NT2/D1 (cell line): ENCODE results near the gene PSME2.
A peak's percentile ranks its signal among the peaks of the same experiment; 100 is the strongest.
"Not testable (repeated sequence)": the region's sequence is repeated elsewhere in the genome, so short reads cannot be mapped to it uniquely, and the experiment has no call there.

Experiments used
- DNase-seq: peaks from one replicate; pipeline ENCODE4 v3.0.0-alpha.2; 2011; ENCODE audit warnings: low read depth, low spot score
- H3K27me3 ChIP-seq: 2 replicates; pipeline ENCODE4 v1.6.0; 2011; ENCODE audit warnings: mild to moderate bottlenecking; ENCODE audit not compliant: insufficient read length, insufficient read depth
- H3K36me3 ChIP-seq: 2 replicates; pipeline ENCODE4 v1.6.1; 2011; ENCODE audit warnings: mild to moderate bottlenecking, low read length, mixed read lengths; ENCODE audit not compliant: insufficient read depth, insufficient read length
- H3K4me1 ChIP-seq: 2 replicates; pipeline ENCODE4 v1.5.1; 2011; ENCODE audit not compliant: insufficient read depth, insufficient read length
- H3K4me3 ChIP-seq: 2 replicates; pipeline ENCODE4 v1.5.1; 2011; ENCODE audit warnings: low read depth; ENCODE audit not compliant: insufficient read length
- H3K9ac ChIP-seq: 2 replicates; pipeline ENCODE4 v1.6.0; 2011; ENCODE audit warnings: low read depth; ENCODE audit not compliant: insufficient read length
- H3K9me3 ChIP-seq: 2 replicates; pipeline ENCODE4 v1.5.1; 2011; ENCODE audit warnings: mild to moderate bottlenecking, low read length; ENCODE audit not compliant: insufficient read depth
- SUZ12 ChIP-seq: IDR thresholded peaks from 2 replicates; pipeline ENCODE4 v1.6.1; 2011; ENCODE audit not compliant: insufficient read length, insufficient read depth; ENCODE audit errors: extremely low read depth
- YY1 ChIP-seq: IDR thresholded peaks from 2 replicates; pipeline ENCODE4 v1.6.1; 2011; ENCODE audit not compliant: insufficient read length, insufficient read depth
- ZNF274 ChIP-seq: IDR thresholded peaks from 2 replicates; pipeline ENCODE4 v1.6.1; 2011; ENCODE audit warnings: mild to moderate bottlenecking, low read depth, low read length

Gene PSME2

GRCh38 chr14:24114532-24115421 is 31.6 kb downstream of the PSME2 start, which contains the start of the genes DCAF11 and NRL:
TSS of gene DCAF11 (plus strand) at chr14:24114777. CDS start at chr14:24115595, 818 bp downstream.
TSS of gene NRL (minus strand) at chr14:24114949. CDS start at chr14:24082848, 32,101 bp downstream.
- H3K4me3 ChIP-seq = peak within 1 kb of the TSS; percentile 89
- H3K4me1 ChIP-seq = peaks cover 3% of the 10 kb centered on the region
- H3K9ac ChIP-seq = peak within 1 kb of the TSS; percentile 85
- peaks cover 32% of the 10 kb centered on the region for H3K36me3 ChIP-seq
- no peaks in the 10 kb centered on the region for H3K9me3 ChIP-seq
- TF ChIP-seq ZNF274 (no peak), YY1 (no peak), SUZ12 (no peak)
- peak; percentile 96 for DNase-seq
- H3K27me3 ChIP-seq = no peaks in the 10 kb centered on the region

GRCh38 chr14:24113801-24114531 is 32.4 kb downstream of the PSME2 start:
- Histone ChIP-seq H3K4me1 (peaks cover 3% of the 10 kb centered on the region), H3K36me3 (peaks cover 24% of the 10 kb centered on the region), H3K9ac (peak overlapping the region; percentile 85), H3K27me3 (no peaks in the 10 kb centered on the region), H3K9me3 (no peaks in the 10 kb centered on the region), H3K4me3 (peak overlapping the region; percentile 89)
- DNase-seq = peak; percentile 62
- TF ChIP-seq ZNF274 (no peak), YY1 (no peak), SUZ12 (no peak)

GRCh38 chr14:24113379-24113800 is 33.0 kb downstream of the PSME2 start:
- TF ChIP-seq YY1 (no peak), SUZ12 (no peak), ZNF274 (no peak)
- H3K27me3 ChIP-seq = no peaks in the 10 kb centered on the region
- DNase-seq = no peak
- H3K36me3 ChIP-seq = peaks cover 18% of the 10 kb centered on the region
- peak overlapping the region; percentile 85 for H3K9ac ChIP-seq
- peaks cover 3% of the 10 kb centered on the region for H3K4me1 ChIP-seq
- H3K4me3 ChIP-seq = peak overlapping the region; percentile 89
- no peaks in the 10 kb centered on the region for H3K9me3 ChIP-seq

- Histone ChIP-seq H3K9ac (no peak overlapping the region), H3K4me1 (no peaks in the 10 kb centered on the region), H3K36me3 (no peaks in the 10 kb centered on the region), H3K27me3 (no peaks in the 10 kb centered on the region), H3K4me3 (no peak overlapping the region), H3K9me3 (no peaks in the 10 kb centered on the region)
- TF ChIP-seq YY1 (no peak), SUZ12 (no peak), ZNF274 (no peak)
- DNase-seq = no peak
These were observed 35.9 kb downstream of the PSME2 start for GRCh38 chr14:24110523-24110922.

GRCh38 chr14:24110060-24110459 is 36.4 kb downstream of the PSME2 start:
- TF ChIP-seq YY1 = no peak
- TF ChIP-seq SUZ12 = no peak
- TF ChIP-seq ZNF274 = no peak
- DNase-seq = no peak
- H3K9me3 ChIP-seq = no peaks in the 10 kb centered on the region
- H3K4me3 ChIP-seq = no peak overlapping the region
- no peak overlapping the region for H3K9ac ChIP-seq
- H3K36me3 ChIP-seq = no peaks in the 10 kb centered on the region
- no peaks in the 10 kb centered on the region for H3K27me3 ChIP-seq
- no peaks in the 10 kb centered on the region for H3K4me1 ChIP-seq

GRCh38 chr14:24108336-24108874 is 38.0 kb downstream of the PSME2 start:
- Histone ChIP-seq H3K9ac (no peak overlapping the region), H3K27me3 (no peaks in the 10 kb centered on the region), H3K9me3 (no peaks in the 10 kb centered on the region; the same call in 1 of the 2 replicates), H3K36me3 (peaks cover 9% of the 10 kb centered on the region), H3K4me3 (no peak overlapping the region), H3K4me1 (no peaks in the 10 kb centered on the region)
- DNase-seq = no peak
- TF ChIP-seq ZNF274 (no peak), SUZ12 (no peak), YY1 (no peak)

GRCh38 chr14:24106672-24107271 is 39.6 kb downstream of the PSME2 start:
- TF ChIP-seq SUZ12 (no peak), ZNF274 (no peak), YY1 (no peak)
- no peak for DNase-seq
- H3K4me3 ChIP-seq = no peak overlapping the region
- no peak overlapping the region for H3K9ac ChIP-seq
- H3K9me3 ChIP-seq = no peaks in the 10 kb centered on the region; the same call in 1 of the 2 replicates
- no peaks in the 10 kb centered on the region for H3K27me3 ChIP-seq
- H3K36me3 ChIP-seq = peaks cover 21% of the 10 kb centered on the region
- no peaks in the 10 kb centered on the region for H3K4me1 ChIP-seq

GRCh38 chr14:24105609-24106239 is 40.7 kb downstream of the PSME2 start:
- DNase-seq, H3K27me3 ChIP-seq, H3K9me3 ChIP-seq, H3K4me3 ChIP-seq, H3K9ac ChIP-seq, H3K4me1 ChIP-seq: not testable (repeated sequence)
- H3K36me3 ChIP-seq = peaks cover 28% of the 10 kb centered on the region
